PC-9 (cell line): ENCODE results near the gene FAM124B. TPM values are rescaled to one million over a fixed set of nuclear protein-coding genes. Genes with fewer than 3 reads are reported as not detected.
"Not testable (repeated sequence)": the region's sequence is repeated elsewhere in the genome, so short reads cannot be mapped to it uniquely, and the experiment has no call there.

Experiments
- BruUV-seq: library from RNA; stranded (reverse); fragments of 400-500 nt; replicated peaks from 2 replicates; lab custom pipeline; 2021; lab: Mats Ljungman, UMichigan
- CTCF ChIA-PET: fragments of 300-600 bp; sonication (Branson Sonifier 250); formaldehyde crosslinking; loops from one replicate; lab custom pipeline; 2022; ENCODE audit warnings: antibody characterized with exemption; lab: Charles Lee
- POLR2A ChIA-PET: fragments of 300-600 bp; sonication (Branson Sonifier 250); formaldehyde crosslinking; loops from one replicate; lab custom pipeline; 2022; ENCODE audit warnings: antibody characterized with exemption; ENCODE audit not compliant: unreplicated experiment; lab: Charles Lee
- DNase-seq, 2 experiments: peaks; one replicate each; pipeline versions ENCODE4 v3.0.0 to v3.0.0-alpha.2; 2015 to 2022; ENCODE audit warnings: mixed read lengths in 1 of 2
- H2AFZ ChIP-seq: fragments of 200-600 bp; sonication (generic); 2 replicates; pipeline ENCODE4 v1.8.1; 2017; ENCODE audit warnings: antibody characterized with exemption
- H3F3A ChIP-seq: fragments of 200-600 bp; sonication (generic); 2 replicates; pipeline ENCODE4 v1.8.1; 2017; ENCODE audit warnings: antibody characterized with exemption, mild to moderate bottlenecking, low read depth; ENCODE audit not compliant: insufficient read depth
- H3K27ac ChIP-seq: fragments of 200-600 bp; sonication (generic); 2 replicates; pipeline ENCODE4 v1.6.1; 2016; ENCODE audit warnings: mixed run types
- H3K27me3 ChIP-seq: fragments of 200-600 bp; sonication (generic); 2 replicates; pipeline ENCODE4 v1.6.1; 2016; ENCODE audit warnings: low read depth, mixed run types; ENCODE audit not compliant: insufficient read depth
- H3K36me3 ChIP-seq: fragments of 200-600 bp; sonication (generic); 2 replicates; pipeline ENCODE4 v1.6.1; 2016; ENCODE audit warnings: low read depth, mixed run types
- H3K4me1 ChIP-seq: fragments of 200-600 bp; sonication (generic); replicated peaks from 2 replicates; pipeline ENCODE4 v1.6.1; 2016; ENCODE audit warnings: mixed run types; ENCODE audit not compliant: insufficient read depth
- H3K4me2 ChIP-seq: fragments of 200-600 bp; sonication (generic); 2 replicates; pipeline ENCODE4 v1.6.1; 2017; ENCODE audit warnings: mixed run types
- H3K4me3 ChIP-seq: fragments of 200-600 bp; sonication (generic); 2 replicates; pipeline ENCODE4 v1.6.1; 2016; ENCODE audit warnings: mixed run types
- H3K79me2 ChIP-seq: fragments of 200-600 bp; sonication (generic); 2 replicates; pipeline ENCODE4 v1.6.1; 2017; ENCODE audit warnings: low read depth, mixed run types
- H3K9me2 ChIP-seq: fragments of 200-600 bp; sonication (generic); 2 replicates; pipeline ENCODE4 v1.8.1; 2017; ENCODE audit warnings: mild to moderate bottlenecking; ENCODE audit not compliant: insufficient read depth
- H3K9me3 ChIP-seq: fragments of 200-600 bp; sonication (generic); 2 replicates; pipeline ENCODE4 v1.8.1; 2016; ENCODE audit warnings: low read depth; ENCODE audit not compliant: insufficient read depth
- H4K20me1 ChIP-seq: fragments of 200-600 bp; sonication (generic); 2 replicates; pipeline ENCODE4 v1.8.1; 2017; ENCODE audit not compliant: insufficient read depth
- CTCF ChIP-seq: fragments of 200-600 bp; sonication (generic); conservative IDR thresholded peaks from 2 replicates; pipeline ENCODE4 v1.6.1; 2017; ENCODE audit warnings: mixed run types, antibody characterized with exemption, mild to moderate bottlenecking, moderate library complexity
- EZH2 ChIP-seq: fragments of 200-600 bp; sonication (generic); IDR thresholded peaks from 2 replicates; pipeline ENCODE4 v1.8.0; 2017; ENCODE audit warnings: antibody characterized with exemption, low read depth
- intact Hi-C: fragments of 100-400 bp; cut with micrococcal nuclease; formaldehyde crosslinking; loops from one replicate; pipeline ENCODE4 v1.10.0; 2022; ENCODE audit not compliant: unreplicated experiment
- total RNA-seq: library from RNA; stranded (reverse); gene quantifications from 2 replicates; pipeline ENCODE4 v1.2.3, GENCODE V29; 2021

Gene FAM124B
- total RNA-seq, 1 experiment from 2014 or later: 0.17 TPM

DNA sequence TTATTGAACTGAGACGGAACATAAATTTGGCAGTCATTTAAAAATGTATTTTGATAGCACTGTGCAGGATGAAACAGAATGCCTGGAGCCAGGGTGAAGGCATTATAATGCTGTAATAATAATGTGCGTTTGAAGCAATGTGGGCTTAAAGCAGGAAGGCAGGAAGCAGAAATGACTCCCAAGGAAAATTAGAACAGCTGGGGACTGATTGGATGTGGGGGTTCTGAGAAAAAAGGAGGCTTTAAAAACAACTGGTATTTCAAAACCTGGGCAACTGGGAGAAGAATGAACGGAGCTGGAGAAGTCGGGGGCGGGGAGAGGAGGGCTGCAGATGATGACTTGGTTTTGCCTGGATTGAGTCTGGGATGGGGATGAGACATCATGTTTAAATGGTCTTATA, 12.6 kb downstream of the FAM124B start:
- Histone ChIP-seq H3K36me3 (no peaks in the 10 kb centered on the region), H3K4me3 (no peak overlapping the region), H3K4me2 (no peak overlapping the region), H4K20me1 (no peaks in the 10 kb centered on the region), H3K27me3 (no peaks in the 10 kb centered on the region), H3F3A (no peaks in the 10 kb centered on the region), H3K4me1 (no peaks in the 10 kb centered on the region), H3K9me2 (no peaks in the 10 kb centered on the region), H3K27ac (no peak overlapping the region), H2AFZ (no peak overlapping the region), H3K9me3 (no peaks in the 10 kb centered on the region), H3K79me2 (no peaks in the 10 kb centered on the region)
- BruUV-seq: no TSS peak
- ChIA-PET CTCF (no interaction called here), POLR2A (no interaction called here)
- no peak for DNase-seq
- TF ChIP-seq EZH2 (no peak), CTCF (no peak)
- intact Hi-C loops: no loop called here

- TF ChIP-seq EZH2: no peak
- TF ChIP-seq CTCF: no peak
- Histone ChIP-seq H3K27ac (no peak overlapping the region), H3K27me3 (no peaks in the 10 kb centered on the region), H2AFZ (no peak overlapping the region), H3F3A (no peaks in the 10 kb centered on the region), H3K36me3 (no peaks in the 10 kb centered on the region), H3K4me1 (no peaks in the 10 kb centered on the region), H3K4me2 (no peak overlapping the region), H4K20me1 (no peaks in the 10 kb centered on the region), H3K9me2 (no peaks in the 10 kb centered on the region), H3K79me2 (no peaks in the 10 kb centered on the region), H3K4me3 (no peak overlapping the region), H3K9me3 (no peaks in the 10 kb centered on the region)
- CTCF ChIA-PET: no interaction called here
- BruUV-seq: no TSS peak
- intact Hi-C loops: no loop called here
- no peak for DNase-seq
- POLR2A ChIA-PET: no interaction called here
Measured at GRCh38 chr2:224386876-224387275, 15.0 kb downstream of the FAM124B start.

DNA sequence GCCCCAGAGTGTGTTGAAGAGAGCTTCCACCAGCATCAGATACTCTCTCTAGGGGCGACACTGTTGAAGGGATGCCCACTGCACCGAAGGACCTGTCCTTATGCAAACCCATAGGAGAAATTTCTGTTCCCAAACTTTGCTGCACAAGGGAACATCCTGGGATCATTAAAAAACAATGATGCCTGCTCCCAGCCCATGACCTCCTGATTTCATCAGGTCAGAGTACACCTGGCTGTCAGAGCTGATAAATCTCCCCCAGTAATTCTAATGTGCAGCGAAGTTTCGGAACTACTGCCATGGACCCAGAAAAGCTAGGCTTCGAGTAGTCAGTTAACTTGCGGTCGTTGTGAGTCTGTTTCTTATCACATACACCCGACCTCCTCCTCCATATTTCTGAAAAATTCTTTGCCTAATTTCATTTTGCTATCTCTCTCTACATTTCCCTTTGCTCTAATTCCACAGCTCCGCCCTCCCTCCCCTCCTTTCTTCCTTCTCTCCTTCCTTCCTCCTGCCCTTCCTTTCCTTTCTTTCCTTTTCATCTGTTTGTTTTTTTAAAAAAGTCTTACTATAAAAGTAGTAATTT, 18.8 kb downstream of the FAM124B start:
- H3K36me3 ChIP-seq: no peaks in the 10 kb centered on the region
- no peaks in the 10 kb centered on the region for H3K4me1 ChIP-seq
- H3K4me2 ChIP-seq: no peak overlapping the region
- H3K9me2 ChIP-seq: no peaks in the 10 kb centered on the region
- H3K27ac ChIP-seq: no peak overlapping the region
- no peak overlapping the region for H3K4me3 ChIP-seq
- H3F3A ChIP-seq: no peaks in the 10 kb centered on the region
- H2AFZ ChIP-seq: no peak overlapping the region
- DNase-seq: no peak
- H3K9me3 ChIP-seq: no peaks in the 10 kb centered on the region
- intact Hi-C loops: no loop called here
- ChIA-PET CTCF (no interaction called here), POLR2A (no interaction called here)
- no TSS peak for BruUV-seq
- no peaks in the 10 kb centered on the region for H4K20me1 ChIP-seq
- no peaks in the 10 kb centered on the region for H3K79me2 ChIP-seq
- no peaks in the 10 kb centered on the region for H3K27me3 ChIP-seq
- TF ChIP-seq CTCF: no peak
- no peak for TF ChIP-seq EZH2

DNA sequence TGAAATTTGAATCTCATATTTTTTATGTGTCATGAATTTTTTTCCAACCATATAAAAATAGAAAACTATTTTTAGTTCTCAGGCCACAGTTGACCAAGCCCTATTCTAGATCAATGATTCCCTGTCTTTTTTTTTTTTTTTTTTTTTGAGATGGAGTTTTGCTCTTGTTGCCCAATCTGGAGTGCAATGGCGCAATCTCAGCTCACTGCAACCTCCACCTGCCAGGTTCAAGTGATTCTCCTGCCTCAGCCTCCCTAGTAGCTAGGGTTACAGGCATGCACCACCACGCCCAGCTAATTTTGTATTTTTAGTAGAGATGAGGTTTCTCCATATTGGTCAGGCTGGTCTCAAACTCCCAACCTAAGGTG, 19.6 kb downstream of the FAM124B start:
- H3K9me3 ChIP-seq, H3F3A ChIP-seq, H2AFZ ChIP-seq, H3K27me3 ChIP-seq, H3K79me2 ChIP-seq, H3K27ac ChIP-seq, POLR2A ChIA-PET, H3K4me1 ChIP-seq, intact Hi-C loops, H3K4me3 ChIP-seq, H3K9me2 ChIP-seq, CTCF ChIA-PET, DNase-seq, H4K20me1 ChIP-seq, H3K36me3 ChIP-seq, BruUV-seq, H3K4me2 ChIP-seq: not testable (repeated sequence)
